HT-29 (cell line): ENCODE data around the gene EIF4G1. TPM values are rescaled to one million over a fixed set of nuclear protein-coding genes. Genes with fewer than 3 reads are reported as not detected.

Experiments used
- DNase-seq: peaks from one replicate; pipeline ENCODE4 v3.0.0-alpha.2; 2015; ENCODE audit warnings: low spot score
- total RNA-seq: library from RNA; depleted of rRNA; stranded (reverse); fragments of >200 nt; shearing (Covaris generic); gene quantifications from 2 replicates; pipeline ENCODE4 v1.2.3, GENCODE V29; 2014

Gene EIF4G1
- total RNA-seq, 1 experiment from 2014 or later, result 494 TPM

DNA sequence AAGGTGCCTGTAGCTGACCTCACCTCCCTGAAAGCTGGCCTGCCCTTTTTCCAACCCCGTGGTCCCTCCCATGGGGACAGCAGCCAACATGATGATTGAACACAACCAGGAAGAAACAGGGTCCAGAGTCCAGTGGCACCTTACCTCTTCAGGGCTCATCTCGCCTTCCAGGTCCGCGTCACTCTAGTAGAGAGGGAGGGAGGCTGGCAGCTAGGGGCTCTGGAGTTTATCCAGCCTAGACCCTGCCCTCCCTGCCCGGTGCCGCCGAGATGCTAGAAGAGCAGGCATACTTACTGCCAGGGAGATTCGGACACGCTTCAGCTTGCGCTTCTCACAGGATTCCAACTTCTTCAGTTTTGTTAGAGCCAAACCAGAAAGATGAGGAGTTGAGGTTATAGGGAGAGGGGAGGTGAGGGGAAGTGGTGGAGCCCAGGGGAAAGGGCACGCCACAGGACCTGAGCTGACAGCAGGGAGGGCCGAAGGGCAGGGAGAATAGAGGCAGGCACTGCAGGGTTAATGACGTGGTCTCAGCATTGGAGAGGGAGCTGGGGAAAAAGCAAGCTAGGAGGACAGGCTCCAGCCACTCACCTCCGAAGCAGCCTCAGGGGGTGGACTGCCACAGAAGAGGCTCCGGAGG lies 37.9 kb downstream of the EIF4G1 start:
- DNase-seq, result peak; percentile 84

DNA sequence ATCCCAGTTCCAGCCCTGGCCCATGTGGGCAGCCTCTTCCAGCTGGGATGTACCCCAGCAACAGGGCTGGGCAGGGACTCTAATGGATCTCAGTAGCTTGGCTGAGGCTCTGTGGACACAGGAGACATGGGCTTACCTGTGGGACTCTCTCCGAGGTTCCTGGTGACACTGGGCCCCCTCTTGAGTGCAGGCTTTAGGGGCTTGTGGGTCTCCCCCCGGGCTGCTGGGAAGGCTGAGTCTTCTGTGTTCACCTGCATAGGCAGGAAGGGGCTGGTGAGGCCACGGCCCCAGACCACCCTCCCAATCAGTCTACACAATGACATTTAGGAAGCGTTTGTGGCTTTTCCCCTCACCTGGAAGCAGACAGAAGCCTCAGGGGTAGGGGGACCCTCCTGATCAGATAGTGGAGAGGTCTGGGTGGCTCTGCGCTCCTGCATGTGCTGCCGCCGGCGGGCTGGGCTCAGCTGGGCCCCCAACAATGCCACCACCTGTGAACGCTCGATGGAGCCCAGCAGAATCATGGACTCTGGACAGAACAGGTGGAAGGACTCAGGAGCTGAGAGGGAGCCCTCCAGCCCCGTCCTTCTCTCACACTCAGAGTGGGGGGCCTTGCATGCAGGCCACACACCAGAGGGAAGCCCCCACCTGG lies 38.6 kb downstream of the EIF4G1 start:
- no peak for DNase-seq

DNA sequence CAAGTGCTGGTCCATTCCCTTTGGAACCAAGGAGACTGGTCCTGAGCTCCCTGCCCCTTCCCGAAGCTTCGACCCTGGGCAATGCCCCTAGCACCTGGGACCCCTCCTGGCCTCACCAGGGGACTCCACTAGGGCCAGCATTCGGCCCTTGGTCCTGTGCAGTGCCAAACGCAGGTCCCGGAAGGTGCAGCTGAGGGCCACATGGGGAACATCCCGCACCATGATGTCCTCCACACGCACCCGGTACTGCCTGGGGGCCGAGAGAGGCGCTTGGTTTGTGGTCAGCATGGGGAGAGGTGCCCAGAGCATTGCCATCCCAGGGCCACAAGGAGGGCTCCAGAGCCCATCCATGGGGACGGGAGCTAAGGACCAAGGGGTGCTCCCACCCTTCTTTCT lies 39.1 kb downstream of the EIF4G1 start:
- no peak for DNase-seq

DNA sequence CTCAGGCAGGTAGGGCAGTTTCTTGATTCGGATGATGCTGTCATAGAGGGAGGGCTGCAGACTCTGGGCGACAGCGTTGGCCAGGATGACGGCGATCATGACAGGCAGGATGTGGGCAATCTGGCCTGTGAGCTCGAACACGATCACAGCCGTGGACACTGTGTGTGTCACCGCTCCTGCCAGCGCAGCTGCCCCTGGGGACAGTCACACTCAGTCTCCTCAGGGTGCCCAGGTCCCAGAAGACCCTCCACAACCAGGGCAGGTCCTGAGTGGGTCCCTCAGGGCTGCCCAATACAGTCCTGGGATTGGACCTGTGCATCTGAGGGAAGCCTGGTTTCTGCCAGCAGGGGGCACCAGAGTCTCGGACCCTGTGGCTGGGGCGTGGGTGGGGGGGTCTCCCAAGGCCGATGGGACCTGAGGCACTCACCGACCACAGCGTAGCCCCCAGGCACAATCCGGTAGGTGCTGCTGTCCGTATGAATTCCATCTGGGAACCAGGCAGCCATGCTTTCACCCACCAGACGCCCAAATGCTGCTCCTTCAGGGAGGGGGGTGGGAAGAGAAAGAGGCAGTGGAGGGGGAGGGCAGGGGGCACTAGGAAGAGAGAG lies 39.8 kb downstream of the EIF4G1 start:
- DNase-seq, result peak; percentile 56

DNA sequence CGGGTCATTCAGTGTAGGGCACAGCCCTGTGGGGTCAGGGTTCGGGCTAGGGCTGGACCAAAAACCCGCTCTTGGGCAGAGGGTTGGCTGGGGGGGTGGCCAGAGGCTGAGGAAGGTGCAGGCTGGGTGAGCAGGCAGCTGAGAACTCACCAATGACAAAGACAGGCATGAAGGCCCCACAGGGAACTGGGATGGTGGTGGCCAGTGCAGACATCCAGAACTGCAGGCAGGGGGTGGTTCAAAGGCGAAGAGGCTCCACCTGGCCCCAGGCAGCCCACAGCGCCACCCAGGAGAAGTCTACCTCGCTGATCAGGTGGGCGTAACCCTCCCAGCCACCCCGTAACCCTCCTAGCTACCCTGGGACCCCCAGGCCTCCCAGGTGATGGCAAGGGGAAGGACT lies 40.3 kb downstream of the EIF4G1 start:
- no peak for DNase-seq

DNA sequence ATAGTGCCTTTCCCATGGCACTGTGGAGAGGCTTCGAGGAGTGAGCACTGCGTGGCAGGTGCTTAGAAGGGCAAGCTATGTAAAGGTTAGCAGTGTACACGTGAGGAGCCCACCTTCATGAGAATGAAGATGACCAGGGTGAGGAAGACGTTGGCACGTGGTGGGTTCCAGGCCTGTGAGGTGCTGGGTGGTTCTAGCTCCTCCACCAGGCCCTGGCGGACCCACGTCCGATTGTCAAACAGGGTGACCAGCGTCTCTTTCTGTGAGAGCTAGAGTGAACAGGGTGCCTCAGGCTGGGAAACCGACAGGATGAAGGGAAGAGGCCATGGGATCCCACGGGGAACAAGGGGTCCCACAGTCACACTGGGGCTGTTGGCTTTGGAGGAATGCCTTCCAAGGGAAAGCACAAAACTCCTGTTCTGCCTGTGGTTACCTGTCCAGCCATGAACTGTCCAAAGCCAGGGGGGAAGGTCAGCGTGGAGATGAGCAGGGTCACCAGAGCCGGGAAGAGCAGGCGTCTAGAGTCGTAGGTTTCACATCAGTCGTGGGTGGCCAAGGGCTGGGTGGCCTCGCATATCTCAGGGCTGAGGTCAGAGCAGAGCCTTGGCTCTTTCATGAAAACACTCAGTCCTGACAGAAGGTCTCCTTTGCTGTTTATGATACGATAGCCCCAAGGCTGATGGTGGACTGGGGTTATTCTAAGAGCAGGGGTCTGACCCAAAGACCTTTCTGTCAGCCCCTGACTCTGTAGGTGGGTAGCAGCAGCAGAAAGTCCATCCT lies 41.0 kb downstream of the EIF4G1 start:
- DNase-seq, result no peak

DNA sequence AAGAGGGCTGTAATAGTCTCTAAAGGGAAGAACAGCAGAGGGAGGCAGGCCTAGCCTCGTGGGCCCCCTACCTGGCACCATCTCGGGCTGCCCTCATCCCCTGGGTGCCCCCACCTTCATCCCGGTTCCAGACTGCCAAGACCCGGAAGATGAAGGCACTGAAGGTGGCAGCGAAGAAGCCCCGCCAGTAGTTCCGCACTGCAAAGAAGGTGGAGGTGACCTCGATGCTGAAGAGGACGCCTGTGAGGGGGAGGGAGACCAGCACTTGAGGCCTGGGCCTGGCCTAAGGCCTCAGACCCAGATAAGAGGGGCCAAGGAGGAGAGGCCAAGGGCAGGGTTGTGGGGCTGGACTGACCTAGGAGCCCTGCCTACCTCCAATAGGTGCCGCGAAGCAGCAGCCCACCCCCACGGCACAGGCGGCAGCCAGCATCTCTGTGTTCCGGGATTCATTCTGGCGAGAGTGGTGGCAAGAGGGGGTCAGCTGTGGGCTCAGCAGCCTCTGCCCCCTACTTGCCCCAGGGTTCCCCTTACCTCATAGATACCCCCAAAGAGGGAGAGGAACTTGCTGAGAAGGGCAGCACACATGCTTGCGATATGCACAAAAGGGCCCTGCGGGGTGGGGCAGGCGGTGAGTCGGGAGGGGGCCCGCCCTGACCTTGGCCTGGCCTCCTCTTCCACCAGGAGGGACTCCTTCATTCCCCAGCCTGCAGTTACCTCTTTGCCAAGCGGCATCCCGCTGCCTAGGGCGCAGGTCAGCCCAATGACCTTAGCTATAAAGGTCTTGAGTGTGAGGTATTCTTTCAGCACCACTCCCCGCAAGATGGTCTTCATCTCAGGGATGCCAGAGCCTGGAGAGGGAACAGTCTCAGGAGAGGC lies 43.1 kb downstream of the EIF4G1 start:
- DNase-seq, result no peak

DNA sequence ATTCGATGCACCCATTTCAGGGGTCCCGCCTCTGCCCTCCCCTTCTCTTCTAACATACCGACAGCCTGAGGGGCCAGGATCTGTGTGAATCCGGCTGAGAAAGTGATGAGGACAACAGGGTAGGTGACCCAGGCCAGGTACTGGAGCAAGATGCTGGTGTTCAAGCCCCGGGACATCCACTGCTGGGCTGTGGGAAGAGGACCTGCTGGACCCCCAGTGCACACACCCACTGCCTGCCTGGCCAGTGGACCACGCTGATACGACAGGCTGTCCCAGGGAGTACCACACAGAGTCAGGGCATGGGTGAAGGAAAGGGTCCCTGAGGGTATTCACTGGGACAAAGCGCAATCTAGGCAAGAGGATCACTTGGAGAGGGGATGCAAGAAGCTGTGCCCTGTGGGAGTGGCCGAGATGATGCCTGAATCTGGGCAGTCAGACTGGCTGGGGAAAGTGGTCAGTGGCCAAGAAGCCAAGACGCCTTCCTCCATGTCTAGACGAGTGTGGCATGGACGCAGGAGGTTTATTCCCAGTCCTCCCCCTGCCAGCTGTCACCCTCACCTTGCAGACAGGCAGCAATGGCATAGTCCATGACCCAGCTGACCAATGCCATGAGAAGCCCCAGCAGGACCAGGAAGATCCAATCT lies 43.8 kb downstream of the EIF4G1 start:
- DNase-seq, result no peak

DNA sequence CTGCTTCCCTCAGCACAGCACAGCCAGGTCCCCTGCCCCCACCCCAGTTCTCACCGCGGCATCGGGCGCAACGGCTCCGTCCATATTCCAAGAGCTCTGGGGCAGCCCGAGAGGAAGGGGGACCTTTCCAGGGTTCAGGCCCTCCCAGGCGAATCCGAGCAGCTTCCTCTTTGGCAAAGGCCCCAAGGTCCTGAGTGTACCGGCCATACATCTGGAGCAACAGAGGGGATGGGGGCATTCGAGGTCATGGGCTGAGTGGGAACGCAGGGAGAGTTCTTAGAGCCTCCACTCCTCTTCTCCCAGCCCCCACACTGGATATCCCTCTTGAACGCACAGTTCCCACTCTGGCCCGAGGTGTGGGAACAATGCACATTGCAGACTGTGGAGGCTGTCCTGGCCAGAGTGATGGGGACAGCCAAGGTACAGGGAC lies 44.5 kb downstream of the EIF4G1 start:
- no peak for DNase-seq

DNA sequence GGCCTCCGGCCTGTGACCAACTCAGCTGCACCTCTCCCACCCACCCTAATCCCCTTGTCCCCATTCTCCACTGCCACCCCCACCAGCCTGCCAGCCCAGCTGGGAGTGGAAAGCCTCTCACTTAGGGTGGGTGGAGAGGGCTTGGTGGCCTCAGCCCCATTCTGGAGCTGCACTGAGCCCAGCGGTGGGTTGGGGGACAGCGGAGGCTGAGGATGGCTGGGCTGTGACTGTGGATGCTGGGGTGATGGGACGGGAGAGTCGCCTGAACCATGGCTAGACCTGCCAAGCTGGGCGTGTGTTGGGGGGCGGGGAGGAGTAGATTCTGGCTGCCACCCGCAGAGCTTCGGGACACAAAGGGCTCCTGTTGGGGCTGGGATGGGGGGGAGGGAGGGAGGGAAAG lies 45.2 kb downstream of the EIF4G1 start:
- no peak for DNase-seq

DNA sequence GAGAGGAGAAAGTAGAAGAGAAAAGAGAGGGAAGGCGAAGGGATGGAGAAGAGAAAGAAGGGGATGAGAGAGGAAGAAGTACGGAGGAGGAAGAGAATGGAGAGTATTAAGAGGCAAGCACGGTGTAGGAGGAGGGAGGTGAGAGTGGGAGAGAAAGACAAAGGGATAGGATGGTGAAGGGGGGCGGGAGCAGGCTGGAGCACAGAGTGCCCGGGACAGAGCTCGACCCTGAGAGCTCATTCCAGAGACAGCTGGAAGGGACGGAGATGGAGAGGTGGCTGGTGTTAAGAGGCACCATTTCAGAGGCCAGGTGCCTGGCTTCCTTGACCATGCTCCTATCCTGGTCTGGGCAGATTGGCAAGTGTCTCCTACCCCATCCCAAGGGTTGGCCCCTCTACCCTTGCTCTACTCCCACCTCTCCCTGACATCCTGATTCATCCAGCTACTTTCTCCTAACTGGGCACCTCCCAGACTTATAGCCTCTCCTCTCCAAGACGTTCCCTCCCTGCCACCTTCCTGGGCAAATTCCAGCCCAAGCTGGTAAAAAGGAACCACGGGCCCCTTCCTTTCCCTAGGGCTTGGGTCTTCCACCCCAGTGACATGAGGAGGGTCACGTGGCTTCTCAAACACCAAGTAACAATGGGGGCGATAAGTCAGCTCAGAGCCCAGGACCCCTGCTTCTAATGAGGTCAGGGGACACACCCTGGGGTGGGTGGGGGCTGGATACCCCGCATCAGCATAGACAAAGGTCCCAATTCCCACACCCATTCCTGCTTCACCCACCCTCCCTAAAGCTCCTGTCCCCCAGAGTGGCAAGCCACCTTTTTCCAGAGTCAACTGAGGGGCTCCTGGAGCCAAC lies 45.9 kb downstream of the EIF4G1 start:
- DNase-seq, result no peak

DNA sequence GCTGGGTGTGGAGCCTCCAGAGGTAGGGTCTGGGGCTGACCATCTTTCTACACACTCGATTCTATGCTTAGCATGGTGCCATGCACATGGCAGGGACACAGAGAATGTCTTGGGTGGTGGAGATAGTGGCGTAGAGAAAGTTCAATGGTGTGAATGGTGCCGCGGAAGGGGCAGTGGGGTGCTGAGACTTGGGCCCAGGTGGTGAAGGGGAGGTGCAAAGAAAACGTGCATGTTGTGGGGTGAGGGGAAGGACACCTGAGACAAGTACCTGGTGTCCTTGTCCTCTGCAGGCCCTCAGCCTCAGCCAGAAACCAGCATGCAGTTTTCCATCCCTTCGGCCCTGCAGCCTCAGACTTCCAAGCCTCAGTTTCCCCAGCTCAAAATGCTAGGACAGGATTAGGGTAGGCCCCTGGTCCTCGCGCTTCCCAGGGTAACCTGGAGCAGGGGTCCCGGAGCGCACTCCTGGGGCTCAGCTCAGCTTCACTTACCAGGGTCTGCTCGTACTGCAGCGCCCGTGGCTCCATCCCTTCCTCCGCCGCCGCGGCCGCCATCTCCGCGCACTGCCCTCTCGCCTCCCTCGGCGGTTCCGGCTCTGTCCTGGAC lies 46.6 kb downstream of the EIF4G1 start:
- DNase-seq, result no peak

DNA sequence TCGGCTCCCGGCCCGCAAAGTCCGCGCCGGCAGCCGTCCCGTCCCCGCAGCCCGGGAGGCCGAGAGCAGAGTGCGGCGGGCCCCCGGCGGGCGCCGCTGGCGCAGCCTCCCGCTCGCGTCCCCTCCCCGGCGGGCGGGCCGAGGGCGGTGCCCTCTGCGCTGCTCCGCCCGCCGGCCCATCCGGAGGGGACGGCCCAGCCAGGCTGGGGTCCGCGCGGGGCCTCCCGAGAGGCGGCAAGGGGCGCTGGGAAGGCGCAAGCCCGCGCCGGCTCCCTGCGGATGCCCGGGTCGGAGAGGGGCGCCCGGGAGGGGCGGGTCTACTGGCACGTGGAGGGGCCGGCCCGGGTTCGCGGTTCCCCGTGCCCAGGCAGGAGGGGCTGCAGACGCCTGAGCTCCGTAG lies 47.1 kb downstream of the EIF4G1 start, which contains the start of the genes CLCN2 and POLR2H:
TSS of gene CLCN2 (minus strand) at position 74 of the 400 bp plus-strand sequence. CDS start 126 bp downstream, outside the sequence.
TSS of gene POLR2H (plus strand) at position 179 of the 400 bp plus-strand sequence. CDS start 1,783 bp downstream, outside the sequence.
- peak; percentile 60 for DNase-seq

DNA sequence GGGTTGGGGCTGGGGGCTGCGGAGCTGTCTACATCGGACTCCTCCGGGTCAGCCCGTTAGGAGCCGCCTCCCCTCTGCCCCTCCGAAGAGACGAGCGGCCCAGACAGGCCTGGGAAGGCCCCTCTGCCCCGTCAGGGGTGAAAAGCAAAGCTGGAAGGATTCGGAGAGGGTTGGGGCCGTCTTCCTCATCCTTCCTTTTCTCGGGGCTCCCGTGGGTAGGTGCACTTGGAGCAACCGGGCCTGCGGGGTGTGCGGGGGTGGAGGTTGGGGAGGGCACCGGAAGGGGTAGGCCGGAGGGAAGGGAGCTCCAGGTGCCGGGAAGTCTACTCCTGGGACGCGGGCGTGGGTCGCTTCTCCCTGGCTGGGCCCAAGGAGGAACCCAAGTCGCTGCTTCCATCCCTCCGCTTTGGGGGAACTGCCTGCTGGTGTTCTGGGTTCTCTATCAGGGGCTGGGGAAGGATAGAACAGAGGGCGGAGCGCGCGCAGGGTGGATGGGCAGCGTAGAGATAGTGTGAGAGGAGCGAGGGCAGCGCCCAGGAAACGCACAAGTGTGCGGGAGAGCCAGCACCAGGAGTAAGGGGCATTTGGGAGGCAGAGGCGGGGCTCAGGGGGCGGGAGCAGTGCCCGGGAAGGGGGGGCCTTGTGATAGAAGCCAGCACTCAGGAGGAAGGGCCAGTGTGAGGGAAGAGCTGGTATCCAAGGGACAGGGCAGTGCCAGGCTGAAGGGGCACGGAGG lies 47.7 kb downstream of the EIF4G1 start:
- DNase-seq, result peak; percentile 86

DNA sequence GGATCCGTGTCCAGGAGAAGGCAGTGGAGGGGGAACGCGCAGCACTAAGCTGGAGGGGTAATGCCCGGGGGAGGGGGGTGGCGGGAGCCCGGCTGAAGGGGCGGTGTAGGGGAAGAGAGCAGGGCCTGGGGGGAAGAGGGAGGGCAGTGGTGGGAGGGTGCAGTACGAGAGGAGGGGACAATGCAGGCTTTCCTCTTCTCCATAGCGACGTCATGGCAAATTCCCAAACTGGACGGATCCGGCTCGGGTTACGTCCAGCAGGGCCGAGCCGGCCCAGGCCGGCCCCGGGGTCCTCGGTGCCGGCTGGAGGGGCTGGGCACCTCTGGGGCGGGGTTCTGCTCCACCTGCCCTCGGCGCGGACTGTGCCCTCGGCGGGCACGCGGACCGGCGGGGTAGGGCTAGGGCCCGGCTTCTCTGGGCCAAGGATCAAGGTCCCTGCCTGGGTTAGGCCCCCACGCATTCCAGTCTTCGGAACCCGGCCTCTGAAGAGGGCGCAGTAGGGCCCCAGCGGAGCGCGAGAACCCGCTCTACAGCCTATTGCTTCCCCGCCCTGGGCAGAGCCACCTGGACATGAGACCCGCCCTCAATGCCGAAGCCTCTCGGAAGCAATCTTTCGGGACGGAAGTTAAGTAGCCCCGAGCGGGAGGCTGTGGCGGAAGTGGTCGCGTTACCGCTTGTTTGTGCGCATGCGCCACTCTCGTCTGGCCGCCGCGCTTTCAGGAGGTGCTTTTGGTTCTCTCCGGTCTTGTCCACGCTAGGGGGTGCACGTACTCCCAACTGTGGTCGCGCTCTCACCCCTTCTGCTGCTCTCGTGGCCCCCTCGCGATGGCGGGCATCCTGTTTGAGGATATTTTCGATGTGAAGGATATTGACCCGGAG lies 48.5 kb downstream of the EIF4G1 start:
- DNase-seq, result peak; percentile 99

DNA sequence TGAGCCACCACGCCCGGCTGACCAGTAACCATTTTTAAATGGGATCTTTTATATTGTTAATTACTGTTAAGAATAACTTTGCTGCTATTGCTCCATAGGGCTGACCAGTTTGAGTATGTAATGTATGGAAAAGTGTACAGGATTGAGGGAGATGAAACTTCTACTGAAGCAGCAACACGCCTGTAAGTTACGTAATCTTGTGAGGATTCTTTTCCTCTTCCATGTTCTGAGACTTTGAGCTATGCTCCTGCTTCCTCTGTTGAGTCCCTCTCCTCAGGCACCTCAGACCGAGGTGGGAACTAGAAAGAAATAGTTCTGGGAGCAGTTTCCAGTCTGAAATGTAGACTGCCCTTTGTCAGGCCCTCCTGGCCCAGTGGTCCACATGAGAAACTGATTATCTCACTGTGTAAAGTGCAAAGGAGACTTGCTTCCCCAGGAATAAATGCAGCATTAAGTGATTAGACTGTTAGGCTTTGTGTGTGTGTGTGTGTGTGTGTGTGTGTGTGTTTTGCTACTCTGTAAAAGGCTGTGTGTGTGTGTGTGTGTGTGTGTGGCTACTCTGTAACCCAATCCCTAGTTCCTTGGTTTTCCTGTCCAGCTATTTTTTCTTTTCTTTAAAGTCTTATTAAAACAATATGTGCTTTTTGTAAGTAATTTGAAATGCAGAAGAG lies 52.3 kb downstream of the EIF4G1 start:
- DNase-seq, result no peak

DNA sequence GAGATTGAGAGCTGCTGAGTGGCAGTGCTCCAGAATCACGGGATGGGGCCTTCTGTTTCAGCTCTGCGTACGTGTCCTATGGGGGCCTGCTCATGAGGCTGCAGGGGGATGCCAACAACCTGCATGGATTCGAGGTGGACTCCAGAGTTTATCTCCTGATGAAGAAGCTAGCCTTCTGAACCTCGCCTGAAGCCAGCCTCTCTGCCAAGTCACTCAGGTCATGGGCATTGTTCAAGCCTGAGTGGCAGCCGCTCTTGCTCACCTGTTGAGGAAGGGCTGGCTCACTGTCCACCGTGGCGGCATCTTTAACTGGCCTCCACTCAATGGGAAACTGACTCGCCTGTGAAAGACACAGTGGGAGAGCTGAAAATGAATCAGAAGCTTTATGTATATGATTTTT lies 53.7 kb downstream of the EIF4G1 start:
- no peak for DNase-seq
